Stimulated activated CD4-positive, alpha-beta T cell treated with anti-CD3 and anti-CD28 coated beads, TNF-alpha, amount 100 ng/mL, for 24 hours (primary cell): ENCODE results near the gene LST1.

ENCODE experiments used
- DNase-seq, 3 experiments: peaks; one replicate each; pipeline ENCODE4 v3.0.0-alpha.2; 2020; ENCODE audit warnings: low read depth in 3 of 3

LST1 gene

GRCh38 chr6:31619805-31620585 is 33.9 kb downstream of the LST1 start:
- peak; percentile 94 to 97 (median 96) for DNase-seq

- peak in 2 of 3 experiments; percentile 65 to 96 for DNase-seq
Observed at GRCh38 chr6:31620586-31621319, 34.7 kb downstream of the LST1 start, which contains the start of gene PRRC2A. PRRC2A (plus strand) TSS chr6:31620715; CDS start chr6:31622790, 2,075 bp downstream.

- no peak for DNase-seq
Observed at GRCh38 chr6:31621320-31621939, 35.4 kb downstream of the LST1 start.

- DNase-seq = no peak
Observed at GRCh38 chr6:31621991-31622390, 35.9 kb downstream of the LST1 start.

GRCh38 chr6:31622684-31623091 is 36.6 kb downstream of the LST1 start:
- DNase-seq = no peak

GRCh38 chr6:31624070-31624469 is 38.0 kb downstream of the LST1 start:
- DNase-seq = no peak

- no peak for DNase-seq
Observed at GRCh38 chr6:31626952-31627351, 40.9 kb downstream of the LST1 start.

GRCh38 chr6:31627690-31628287 is 41.7 kb downstream of the LST1 start:
- no peak for DNase-seq

- DNase-seq = no peak
Observed at GRCh38 chr6:31629014-31629413, 42.9 kb downstream of the LST1 start.

GRCh38 chr6:31630177-31630934 is 44.3 kb downstream of the LST1 start:
- no peak for DNase-seq

- DNase-seq = no peak
Observed at GRCh38 chr6:31631209-31631608, 45.1 kb downstream of the LST1 start.

- no peak for DNase-seq
Observed at GRCh38 chr6:31631681-31632278, 45.7 kb downstream of the LST1 start.

- DNase-seq = no peak
Observed at GRCh38 chr6:31632279-31632946, 46.3 kb downstream of the LST1 start.

- DNase-seq = no peak
Observed at GRCh38 chr6:31633447-31633846, 47.4 kb downstream of the LST1 start.

- DNase-seq = no peak
Observed at GRCh38 chr6:31634131-31634530, 48.1 kb downstream of the LST1 start.

- no peak for DNase-seq
Observed at GRCh38 chr6:31634969-31635575, 49.0 kb downstream of the LST1 start.

GRCh38 chr6:31636698-31637596 is 50.9 kb downstream of the LST1 start:
- DNase-seq = no peak
